ENCODE measurements around the gene FZD10.

FZD10 gene

DNA sequence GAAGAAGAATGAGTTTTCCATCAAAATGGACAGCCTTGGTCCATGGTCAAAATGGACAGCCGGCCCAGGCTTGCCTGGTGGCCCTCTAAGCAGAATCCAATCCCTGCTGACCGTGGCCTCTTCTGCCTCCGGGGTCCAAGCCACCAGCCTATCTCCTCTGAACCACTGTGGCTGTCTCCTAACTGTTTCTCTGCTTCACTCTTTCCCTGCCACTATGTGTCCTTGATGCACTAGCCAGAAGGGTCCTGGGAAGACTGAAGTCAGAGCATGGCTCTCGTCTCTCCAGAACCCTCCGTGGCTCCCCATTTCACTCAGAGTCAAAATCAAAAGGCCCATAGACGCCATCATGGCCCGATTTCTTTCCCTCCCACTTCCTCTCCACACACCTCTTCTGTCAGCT, 8.5 kb upstream of the FZD10 start:
- H3K4me3 ChIP-seq (ENCODE audit: control insufficient read depth, low read depth, low read length): no peak overlapping the region
- TF ChIP-seq, protein P1, sequence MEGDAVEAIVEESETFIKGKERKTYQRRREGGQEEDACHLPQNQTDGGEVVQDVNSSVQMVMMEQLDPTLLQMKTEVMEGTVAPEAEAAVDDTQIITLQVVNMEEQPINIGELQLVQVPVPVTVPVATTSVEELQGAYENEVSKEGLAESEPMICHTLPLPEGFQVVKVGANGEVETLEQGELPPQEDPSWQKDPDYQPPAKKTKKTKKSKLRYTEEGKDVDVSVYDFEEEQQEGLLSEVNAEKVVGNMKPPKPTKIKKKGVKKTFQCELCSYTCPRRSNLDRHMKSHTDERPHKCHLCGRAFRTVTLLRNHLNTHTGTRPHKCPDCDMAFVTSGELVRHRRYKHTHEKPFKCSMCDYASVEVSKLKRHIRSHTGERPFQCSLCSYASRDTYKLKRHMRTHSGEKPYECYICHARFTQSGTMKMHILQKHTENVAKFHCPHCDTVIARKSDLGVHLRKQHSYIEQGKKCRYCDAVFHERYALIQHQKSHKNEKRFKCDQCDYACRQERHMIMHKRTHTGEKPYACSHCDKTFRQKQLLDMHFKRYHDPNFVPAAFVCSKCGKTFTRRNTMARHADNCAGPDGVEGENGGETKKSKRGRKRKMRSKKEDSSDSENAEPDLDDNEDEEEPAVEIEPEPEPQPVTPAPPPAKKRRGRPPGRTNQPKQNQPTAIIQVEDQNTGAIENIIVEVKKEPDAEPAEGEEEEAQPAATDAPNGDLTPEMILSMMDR (conservative IDR thresholded peaks at IDR 0.05; ENCODE audit: control insufficient read depth, insufficient read depth, low read depth, low read length): no peak
- DNase-seq (ENCODE audit: low read depth): no peak

DNA sequence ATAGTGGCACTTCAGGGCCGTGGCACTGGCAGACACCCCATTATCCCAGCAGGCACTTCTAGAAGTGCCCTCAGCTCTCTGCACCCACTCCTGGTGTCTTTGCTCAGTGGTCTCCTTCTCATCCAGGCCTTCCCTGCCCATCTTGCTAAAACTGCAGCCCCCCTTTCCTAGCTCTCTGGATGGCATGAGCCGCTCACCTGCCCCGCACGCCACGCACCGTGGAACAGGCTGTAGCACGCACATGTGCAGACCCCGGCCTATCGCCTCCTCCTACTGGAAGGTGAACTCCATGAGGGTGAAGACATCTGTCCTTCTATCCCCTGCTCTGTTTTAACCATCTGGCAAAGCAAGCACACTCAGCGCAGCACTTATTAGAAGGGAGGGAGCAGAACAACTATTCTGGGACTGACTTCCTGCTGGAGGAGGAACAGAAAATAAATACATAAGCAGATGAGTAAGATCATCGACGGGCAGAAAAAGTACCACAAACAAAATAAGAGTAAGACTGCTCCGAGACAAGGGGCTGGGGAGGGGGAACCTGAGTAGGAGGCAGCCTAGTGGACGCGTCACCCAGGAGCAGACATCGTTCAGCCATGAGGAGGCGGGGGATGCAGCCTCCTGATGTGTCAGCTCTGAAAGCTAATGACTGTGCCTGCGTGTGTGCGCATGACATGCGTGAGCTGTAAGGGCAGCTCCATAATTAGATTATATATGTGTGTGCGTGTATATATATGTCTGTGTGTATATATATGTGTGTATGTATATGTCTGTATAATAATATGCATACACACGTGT, 7.8 kb upstream of the FZD10 start:
- no peak overlapping the region for H3K4me3 ChIP-seq (ENCODE audit: control insufficient read depth, low read depth, low read length)
- TF ChIP-seq, protein P1 (conservative IDR thresholded peaks at IDR 0.05; ENCODE audit: control insufficient read depth, insufficient read depth, low read depth, low read length): no peak
- DNase-seq (ENCODE audit: low read depth): no peak

DNA sequence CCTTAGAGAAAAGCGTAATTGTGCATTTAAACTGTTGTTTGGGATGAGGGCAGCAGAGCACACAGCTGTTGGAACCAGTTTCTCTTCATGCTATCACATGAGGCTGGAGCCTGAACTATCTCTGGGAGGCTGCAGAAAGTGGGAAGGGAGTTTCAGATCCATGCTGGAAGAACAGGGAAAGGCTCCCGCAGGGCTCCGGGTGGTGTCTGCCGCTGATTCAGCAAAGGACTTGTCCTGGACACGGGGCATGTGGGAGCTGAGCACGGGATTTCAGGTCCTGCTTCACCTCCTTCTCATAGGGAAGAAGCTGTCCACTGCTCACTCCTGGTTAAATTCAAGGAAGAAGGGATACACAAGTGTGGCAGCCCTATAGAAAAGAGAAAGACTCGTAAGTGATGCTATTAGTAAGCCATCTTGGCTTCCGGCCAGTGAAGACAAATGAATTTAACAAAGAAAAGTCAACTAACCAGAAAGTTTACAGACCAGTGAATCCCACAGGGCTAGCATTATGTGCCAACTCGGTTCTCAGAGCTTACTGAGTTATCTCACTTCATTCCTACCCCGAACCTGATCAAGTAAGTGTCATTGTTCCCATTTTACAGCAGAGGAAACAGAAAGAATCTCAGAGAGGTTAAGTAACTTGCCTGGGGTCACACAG, 6.7 kb upstream of the FZD10 start:
- TF ChIP-seq, protein P1 (conservative IDR thresholded peaks at IDR 0.05; ENCODE audit: control insufficient read depth, insufficient read depth, low read depth, low read length): no peak
- no peak overlapping the region for H3K4me3 ChIP-seq (ENCODE audit: control insufficient read depth, low read depth, low read length)
- DNase-seq (ENCODE audit: low read depth): no peak

DNA sequence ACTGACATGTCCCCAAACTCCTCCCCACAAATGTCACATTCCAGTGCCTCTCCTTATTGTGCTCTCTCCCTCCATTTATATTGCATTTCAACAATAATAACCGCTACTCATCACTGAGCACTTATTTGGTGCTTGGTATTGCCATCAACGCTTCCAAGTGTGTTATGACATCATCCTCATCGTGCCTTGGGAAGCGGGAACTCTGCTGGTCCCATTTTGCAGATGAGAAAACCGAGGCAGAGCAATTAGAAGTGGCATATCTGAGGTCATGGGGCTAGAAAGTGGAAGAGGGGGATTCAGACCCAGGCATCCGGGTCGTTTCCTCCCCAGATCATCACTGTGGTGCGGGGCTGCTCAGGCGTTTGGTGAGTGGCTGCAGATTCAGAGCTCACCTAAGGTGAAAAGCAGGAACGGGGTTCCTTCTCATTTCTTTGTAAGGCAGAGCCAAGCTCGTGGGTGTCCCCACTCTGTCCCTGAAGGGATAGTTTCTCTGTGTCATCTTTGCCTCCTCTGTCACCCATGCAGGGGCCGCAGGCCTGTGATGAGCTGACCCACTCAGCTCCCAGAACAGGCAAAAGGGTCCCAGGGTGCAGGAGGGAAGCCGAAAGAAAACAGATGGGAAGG, 5.5 kb upstream of the FZD10 start:
- no peak overlapping the region for H3K4me3 ChIP-seq (ENCODE audit: control insufficient read depth, low read depth, low read length)
- TF ChIP-seq, protein P1 (conservative IDR thresholded peaks at IDR 0.05; ENCODE audit: control insufficient read depth, insufficient read depth, low read depth, low read length): no peak
- DNase-seq (ENCODE audit: low read depth): no peak

DNA sequence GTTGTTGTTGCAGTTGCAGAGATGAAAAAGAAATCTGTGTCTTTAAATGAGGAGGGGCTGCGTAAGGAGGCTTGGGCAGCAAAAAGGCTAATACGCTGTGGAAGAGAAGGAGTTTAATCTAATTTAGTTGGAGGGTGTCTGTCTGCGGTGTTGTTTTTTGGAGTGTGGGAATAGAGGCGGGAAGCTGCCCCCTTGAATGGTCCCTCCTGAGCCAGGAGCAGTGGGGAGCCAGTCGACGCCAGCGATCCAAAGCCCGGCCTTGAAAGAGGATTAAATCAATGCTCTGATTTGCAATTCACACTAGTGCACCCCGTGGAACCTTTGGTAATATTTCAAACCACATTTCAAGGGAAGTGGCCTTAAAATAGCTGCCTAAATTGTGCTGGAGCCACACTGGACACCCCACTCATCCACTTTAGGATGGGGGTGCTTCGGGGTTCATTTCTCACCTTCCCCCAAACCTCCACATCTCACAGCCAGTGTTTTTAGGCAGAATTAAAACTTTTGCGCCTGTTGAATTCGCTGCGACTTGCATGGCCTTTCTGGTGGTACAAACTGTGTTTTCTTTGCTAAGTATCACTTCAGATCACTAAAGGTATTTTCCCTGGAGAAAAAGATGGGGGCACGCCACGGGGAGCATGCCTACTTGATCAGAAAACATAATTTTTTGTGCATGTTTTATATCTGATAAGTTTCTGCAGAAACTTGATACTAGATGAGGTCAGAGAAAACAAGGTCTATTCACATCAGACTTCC, 4.1 kb upstream of the FZD10 start:
- TF ChIP-seq, protein P1 (conservative IDR thresholded peaks at IDR 0.05; ENCODE audit: control insufficient read depth, insufficient read depth, low read depth, low read length): no peak
- no peak overlapping the region for H3K4me3 ChIP-seq (ENCODE audit: control insufficient read depth, low read depth, low read length)
- no peak for DNase-seq (ENCODE audit: low read depth)

DNA sequence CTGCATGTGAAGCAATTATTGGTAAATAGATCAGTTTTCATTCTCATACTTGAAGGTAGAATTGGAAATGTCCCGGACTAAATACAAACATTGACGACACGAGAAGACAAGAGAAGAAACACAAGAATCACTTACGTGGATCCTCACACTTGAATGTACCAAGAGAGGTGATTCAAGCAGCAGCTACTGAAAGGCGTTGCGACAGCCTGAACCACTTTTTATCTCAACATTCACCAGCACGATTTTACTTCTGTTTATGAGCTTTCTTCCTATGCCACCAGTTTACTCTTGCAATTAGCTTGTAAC, 3.6 kb upstream of the FZD10 start:
- no peak overlapping the region for H3K4me3 ChIP-seq (ENCODE audit: control insufficient read depth, low read depth, low read length)
- TF ChIP-seq, protein P1 (conservative IDR thresholded peaks at IDR 0.05; ENCODE audit: control insufficient read depth, insufficient read depth, low read depth, low read length): no peak

More for the DNA sequence above, 3.6 kb upstream of the FZD10 start:
- DNase-seq (ENCODE audit: low read depth): no peak

Data from fibroblast of mammary gland (primary cell).